ENCODE measurements around the gene VOPP1.

DNA sequence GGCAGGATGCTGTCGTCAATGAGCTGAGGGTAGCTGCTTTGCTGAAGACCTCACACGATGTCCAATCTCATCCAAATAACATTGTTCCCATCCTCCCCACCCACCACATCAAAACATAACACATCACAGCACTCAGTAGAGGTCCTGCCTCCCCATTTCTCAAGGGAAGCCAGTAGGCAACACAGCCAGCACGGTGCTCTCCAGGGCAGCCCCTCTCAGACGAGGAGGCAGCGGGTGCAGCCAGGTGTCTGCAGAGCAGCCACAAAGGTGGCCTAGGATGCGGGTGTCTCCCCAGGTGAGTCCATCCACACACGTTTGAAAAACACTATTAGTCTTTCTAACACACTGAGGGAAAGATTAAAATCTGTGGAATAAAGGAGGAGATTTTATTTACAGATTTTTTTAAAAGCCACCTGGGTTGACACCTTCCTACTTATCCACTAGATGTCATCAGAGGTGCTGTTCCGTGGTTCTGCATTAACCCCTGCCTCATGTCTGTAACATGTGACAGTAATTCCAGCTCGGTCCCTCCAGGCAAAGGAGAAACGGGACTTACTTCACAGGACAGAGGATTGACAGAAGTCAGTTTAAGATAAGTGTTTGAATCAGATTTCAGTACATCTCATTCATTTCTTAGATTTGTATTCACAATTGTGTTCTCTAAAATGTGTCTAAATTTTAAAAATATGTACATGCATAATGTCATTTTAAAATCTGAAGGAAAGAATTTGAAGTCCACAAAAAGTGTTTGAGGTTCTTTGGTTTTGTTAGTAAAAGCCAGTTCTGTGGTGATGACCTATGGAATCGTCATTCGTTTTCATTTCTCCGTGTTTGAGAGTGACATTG is 139.1 kb downstream of the VOPP1 start:
- TF ChIP-seq, protein P1, sequence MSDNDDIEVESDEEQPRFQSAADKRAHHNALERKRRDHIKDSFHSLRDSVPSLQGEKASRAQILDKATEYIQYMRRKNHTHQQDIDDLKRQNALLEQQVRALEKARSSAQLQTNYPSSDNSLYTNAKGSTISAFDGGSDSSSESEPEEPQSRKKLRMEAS (IDR thresholded peaks at IDR 0.05): no peak
- TF ChIP-seq YY1 (IDR thresholded peaks at IDR 0.05; ENCODE audit: low read depth) (no peak), TEAD4 (IDR thresholded peaks at IDR 0.05) (no peak), TAF1 (IDR thresholded peaks at IDR 0.05; ENCODE audit: low read depth) (no peak), EP300 (IDR thresholded peaks at IDR 0.05; ENCODE audit: borderline replicate concordance) (no peak), CEBPB (IDR thresholded peaks at IDR 0.05) (no peak), RAD21 (IDR thresholded peaks at IDR 0.05; ENCODE audit: low read depth) (peak; percentile 70)
- TF ChIP-seq, protein P2, sequence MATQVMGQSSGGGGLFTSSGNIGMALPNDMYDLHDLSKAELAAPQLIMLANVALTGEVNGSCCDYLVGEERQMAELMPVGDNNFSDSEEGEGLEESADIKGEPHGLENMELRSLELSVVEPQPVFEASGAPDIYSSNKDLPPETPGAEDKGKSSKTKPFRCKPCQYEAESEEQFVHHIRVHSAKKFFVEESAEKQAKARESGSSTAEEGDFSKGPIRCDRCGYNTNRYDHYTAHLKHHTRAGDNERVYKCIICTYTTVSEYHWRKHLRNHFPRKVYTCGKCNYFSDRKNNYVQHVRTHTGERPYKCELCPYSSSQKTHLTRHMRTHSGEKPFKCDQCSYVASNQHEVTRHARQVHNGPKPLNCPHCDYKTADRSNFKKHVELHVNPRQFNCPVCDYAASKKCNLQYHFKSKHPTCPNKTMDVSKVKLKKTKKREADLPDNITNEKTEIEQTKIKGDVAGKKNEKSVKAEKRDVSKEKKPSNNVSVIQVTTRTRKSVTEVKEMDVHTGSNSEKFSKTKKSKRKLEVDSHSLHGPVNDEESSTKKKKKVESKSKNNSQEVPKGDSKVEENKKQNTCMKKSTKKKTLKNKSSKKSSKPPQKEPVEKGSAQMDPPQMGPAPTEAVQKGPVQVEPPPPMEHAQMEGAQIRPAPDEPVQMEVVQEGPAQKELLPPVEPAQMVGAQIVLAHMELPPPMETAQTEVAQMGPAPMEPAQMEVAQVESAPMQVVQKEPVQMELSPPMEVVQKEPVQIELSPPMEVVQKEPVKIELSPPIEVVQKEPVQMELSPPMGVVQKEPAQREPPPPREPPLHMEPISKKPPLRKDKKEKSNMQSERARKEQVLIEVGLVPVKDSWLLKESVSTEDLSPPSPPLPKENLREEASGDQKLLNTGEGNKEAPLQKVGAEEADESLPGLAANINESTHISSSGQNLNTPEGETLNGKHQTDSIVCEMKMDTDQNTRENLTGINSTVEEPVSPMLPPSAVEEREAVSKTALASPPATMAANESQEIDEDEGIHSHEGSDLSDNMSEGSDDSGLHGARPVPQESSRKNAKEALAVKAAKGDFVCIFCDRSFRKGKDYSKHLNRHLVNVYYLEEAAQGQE (IDR thresholded peaks at IDR 0.05; ENCODE audit: low read depth): no peak
- TF ChIP-seq, protein P3, sequence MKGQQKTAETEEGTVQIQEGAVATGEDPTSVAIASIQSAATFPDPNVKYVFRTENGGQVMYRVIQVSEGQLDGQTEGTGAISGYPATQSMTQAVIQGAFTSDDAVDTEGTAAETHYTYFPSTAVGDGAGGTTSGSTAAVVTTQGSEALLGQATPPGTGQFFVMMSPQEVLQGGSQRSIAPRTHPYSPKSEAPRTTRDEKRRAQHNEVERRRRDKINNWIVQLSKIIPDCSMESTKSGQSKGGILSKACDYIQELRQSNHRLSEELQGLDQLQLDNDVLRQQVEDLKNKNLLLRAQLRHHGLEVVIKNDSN (IDR thresholded peaks at IDR 0.05): no peak; the same call in 1 of the 2 replicates
